ENCODE data around the gene NTM. TPM values are rescaled to one million over a fixed set of nuclear protein-coding genes. Genes with fewer than 3 reads are reported as not detected.

Gene NTM
- total RNA-seq, 1 experiment from 2014 or later, result 16.4 TPM

- no peak for TF ChIP-seq FOXP4 (CRISPR knock-in tag; IDR thresholded peaks at IDR 0.05)
These were observed 608.9 kb downstream of the NTM start (continued) for GRCh38 chr11:131979364-131979763.

GRCh38 chr11:131980199-131980598 lies 609.8 kb downstream of the NTM start:
- H3K36me3 Mint-ChIP-seq, result peaks cover 9% of the 10 kb centered on the region
- CTCF ChIA-PET, result no interaction called here
- POLR2A ChIA-PET, result no interaction called here
- no peak for ATAC-seq
- no peak for DNase-seq (ENCODE audit: low spot score)
- peaks cover 92% of the 10 kb centered on the region for H3K4me1 Mint-ChIP-seq
- no peak overlapping the region for H3K27ac Mint-ChIP-seq
- TF ChIP-seq JAZF1 (CRISPR knock-in tag; IDR thresholded peaks at IDR 0.05), result no peak
- TF ChIP-seq NFYB (CRISPR knock-in tag; conservative IDR thresholded peaks at IDR 0.05; ENCODE audit: low read depth), result no peak
- no peak for TF ChIP-seq ESRRA (CRISPR knock-in tag; IDR thresholded peaks at IDR 0.05; ENCODE audit: borderline replicate concordance)
- TF ChIP-seq PRDM15 (CRISPR knock-in tag; IDR thresholded peaks at IDR 0.05), result no peak
- TF ChIP-seq TCF7 (CRISPR knock-in tag; IDR thresholded peaks at IDR 0.05; ENCODE audit: low read depth), result no peak
- TF ChIP-seq EMX1 (CRISPR knock-in tag; IDR thresholded peaks at IDR 0.05), result no peak
- no peak for TF ChIP-seq RORB (CRISPR knock-in tag; IDR thresholded peaks at IDR 0.05)
- no peak for TF ChIP-seq JUN (CRISPR knock-in tag; IDR thresholded peaks at IDR 0.05)
- H3K27me3 Mint-ChIP-seq (ENCODE audit: low read depth), result no peaks in the 10 kb centered on the region
- no peak overlapping the region for H3K4me3 Mint-ChIP-seq
- H3K9me3 Mint-ChIP-seq, result peaks cover 8% of the 10 kb centered on the region

GRCh38 chr11:131980888-131981668 lies 610.7 kb downstream of the NTM start:
- Mint-ChIP-seq H3K9me3 (peaks cover 8% of the 10 kb centered on the region), H3K36me3 (peaks cover 9% of the 10 kb centered on the region), H3K4me1 (peaks cover 92% of the 10 kb centered on the region), H3K4me3 (no peak overlapping the region), H3K27ac (peak overlapping the region; percentile 96), H3K27me3 (ENCODE audit: low read depth) (no peaks in the 10 kb centered on the region)
- DNase-seq (ENCODE audit: low spot score), result no peak
- ATAC-seq, result no peak
- TF ChIP-seq CBFB (CRISPR knock-in tag; IDR thresholded peaks at IDR 0.05; ENCODE audit: low read depth), result no peak
- no peak for TF ChIP-seq GRHL2 (CRISPR knock-in tag; IDR thresholded peaks at IDR 0.05; ENCODE audit: insufficient replicate concordance, severe bottlenecking)
- no peak for TF ChIP-seq PRDM15 (CRISPR knock-in tag; IDR thresholded peaks at IDR 0.05)
- no peak for TF ChIP-seq CTCF (IDR thresholded peaks at IDR 0.05)
- TF ChIP-seq GABPB1 (CRISPR knock-in tag; IDR thresholded peaks at IDR 0.05), result no peak
- no peak for TF ChIP-seq SMAD3 (CRISPR knock-in tag; IDR thresholded peaks at IDR 0.05; ENCODE audit: borderline replicate concordance)
- no peak for TF ChIP-seq NFE2L1 (CRISPR knock-in tag; IDR thresholded peaks at IDR 0.05)
- no peak for TF ChIP-seq ATF1 (CRISPR knock-in tag; IDR thresholded peaks at IDR 0.05)
- TF ChIP-seq JAZF1 (CRISPR knock-in tag; IDR thresholded peaks at IDR 0.05), result no peak
- TF ChIP-seq RELA (CRISPR knock-in tag; IDR thresholded peaks at IDR 0.05; ENCODE audit: borderline replicate concordance), result no peak
- no peak for TF ChIP-seq ZNF423 (CRISPR knock-in tag; IDR thresholded peaks at IDR 0.05)
- CTCF ChIA-PET, result interaction anchor here (3.7 kb wide), 1 partner anchor 146 kb away, joined by 15 read pairs; no protein-coding TSS in a partner anchor
- POLR2A ChIA-PET, result no interaction called here
